Measurements from ENCODE around the gene PCDHGB5. TPM values are rescaled to one million over a fixed set of nuclear protein-coding genes. Genes with fewer than 3 reads are reported as not detected.
A peak's percentile ranks its signal among the peaks of the same experiment; 100 is the strongest.

Gene PCDHGB5
- total and polyA plus RNA-seq, 2 donors (not counting 3 experiments of a cell fraction or from before 2014, with no cell fraction given) = 10.1 to 14.4 TPM

DNA sequence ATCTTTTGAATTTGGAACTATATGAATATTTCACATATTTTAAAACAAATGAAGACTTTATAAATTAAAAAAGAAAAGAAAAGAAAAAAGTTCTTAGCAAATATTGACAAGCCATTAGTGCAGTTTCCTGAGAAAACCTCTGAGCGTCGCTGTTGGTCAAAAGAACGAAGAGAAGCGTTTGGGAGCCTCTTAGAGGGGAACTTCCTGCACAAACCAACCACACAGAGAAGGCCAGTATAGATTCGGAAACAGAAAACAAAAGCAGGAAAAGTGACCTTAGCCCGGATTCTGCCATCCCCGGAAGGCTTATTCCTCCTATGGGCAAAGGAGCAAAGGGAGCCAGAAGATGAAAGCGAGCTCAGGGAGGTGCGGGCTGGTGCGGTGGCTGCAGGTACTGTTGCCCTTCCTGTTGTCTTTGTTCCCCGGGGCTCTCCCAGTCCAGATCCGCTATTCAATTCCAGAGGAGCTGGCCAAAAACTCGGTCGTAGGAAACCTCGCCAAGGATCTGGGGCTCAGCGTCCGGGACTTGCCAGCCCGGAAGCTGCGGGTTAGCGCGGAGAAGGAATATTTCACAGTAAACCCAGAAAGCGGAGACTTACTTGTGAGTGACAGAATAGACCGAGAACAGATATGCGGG, 37.8 kb upstream of the PCDHGB5 start, which contains the start of gene PCDHGB2:
Gene PCDHGB2 (plus strand): TSS at position 205 of the 637 bp plus-strand sequence. CDS start 142 bp downstream, at position 347.
- Histone ChIP-seq H3K4me1 (ENCODE audit: control insufficient read depth, extremely low read depth, insufficient read depth, low read length) (no peaks in the 10 kb centered on the region), H3K27ac (ENCODE audit: insufficient read depth, low read depth, low read length) (no peak within 1 kb of the TSS), H3K36me3 (ENCODE audit: control insufficient read depth in 2 of 2, extremely low read depth in 1 of 2, insufficient read depth in 2 of 2, low read length in 2 of 2) (no peaks in the 10 kb centered on the region), H3K27me3 (ENCODE audit: control insufficient read depth in 2 of 2, insufficient read depth in 2 of 2, low read length in 2 of 2) (peaks cover 43 to 66% of the 10 kb centered on the region in 2 experiments), H3K9me3 (replicated peaks; ENCODE audit: control insufficient read depth, insufficient read depth, low read length) (no peaks in the 10 kb centered on the region), H3K9ac (replicated peaks; ENCODE audit: extremely low read depth, insufficient read depth, low read length) (no peak within 1 kb of the TSS), H3K4me3 (replicated peaks in 1 of 3; ENCODE audit: insufficient read depth in 1 of 3, low read depth in 1 of 3, low read length in 3 of 3) (no peak within 1 kb of the TSS), H2AFZ (ENCODE audit: low read depth, low read length) (peak within 1 kb of the TSS; percentile 12), H4K20me1 (replicated peaks; ENCODE audit: control insufficient read depth, extremely low read depth, insufficient read depth, low read length) (no peaks in the 10 kb centered on the region), H3K79me2 (ENCODE audit: control insufficient read depth, insufficient read depth, low read length) (no peaks in the 10 kb centered on the region), H3K4me2 (ENCODE audit: insufficient read depth, low read length) (no peak within 1 kb of the TSS), H3K9me1 (replicated peaks; ENCODE audit: control insufficient read depth, extremely low read depth, insufficient read depth, low read length) (no peaks in the 10 kb centered on the region)
- ChIA-PET POLR2A (no interaction called here), CTCF (interaction anchor here (0.6 to 1.3 kb wide), 9 partner anchors 10 to 204 kb away, joined by 3 to 5 read pairs (median 3); partner anchors contain the start of genes PCDHGA11, PCDHGA12 and PCDHGB1)
- intact Hi-C loops (cut with micrococcal nuclease) (no loop called here), dilution Hi-C loops (cut with MboI; ENCODE audit: extremely low pct_ligation_motif_present, low sequenced_read_pairs) (no loop called here)
- peak; percentile 16 for DNase-seq (ENCODE audit: low read depth, low spot score)
- TSS peak; percentile 13 for BruUV-seq (replicated peaks)
- TF ChIP-seq POLR2A (IDR thresholded peaks at IDR 0.05; ENCODE audit: low read depth, low read length) (no peak), EZH2 (IDR thresholded peaks at IDR 0.05; ENCODE audit: borderline replicate concordance, low read depth, low read length, severe bottlenecking) (peak; percentile 28), POLR2AphosphoS5 (IDR thresholded peaks at IDR 0.05; ENCODE audit: insufficient read depth, low read depth, low read length) (no peak), MYC (IDR thresholded peaks at IDR 0.05; ENCODE audit: low read depth, low read length) (no peak)
- TF ChIP-seq, protein P1, sequence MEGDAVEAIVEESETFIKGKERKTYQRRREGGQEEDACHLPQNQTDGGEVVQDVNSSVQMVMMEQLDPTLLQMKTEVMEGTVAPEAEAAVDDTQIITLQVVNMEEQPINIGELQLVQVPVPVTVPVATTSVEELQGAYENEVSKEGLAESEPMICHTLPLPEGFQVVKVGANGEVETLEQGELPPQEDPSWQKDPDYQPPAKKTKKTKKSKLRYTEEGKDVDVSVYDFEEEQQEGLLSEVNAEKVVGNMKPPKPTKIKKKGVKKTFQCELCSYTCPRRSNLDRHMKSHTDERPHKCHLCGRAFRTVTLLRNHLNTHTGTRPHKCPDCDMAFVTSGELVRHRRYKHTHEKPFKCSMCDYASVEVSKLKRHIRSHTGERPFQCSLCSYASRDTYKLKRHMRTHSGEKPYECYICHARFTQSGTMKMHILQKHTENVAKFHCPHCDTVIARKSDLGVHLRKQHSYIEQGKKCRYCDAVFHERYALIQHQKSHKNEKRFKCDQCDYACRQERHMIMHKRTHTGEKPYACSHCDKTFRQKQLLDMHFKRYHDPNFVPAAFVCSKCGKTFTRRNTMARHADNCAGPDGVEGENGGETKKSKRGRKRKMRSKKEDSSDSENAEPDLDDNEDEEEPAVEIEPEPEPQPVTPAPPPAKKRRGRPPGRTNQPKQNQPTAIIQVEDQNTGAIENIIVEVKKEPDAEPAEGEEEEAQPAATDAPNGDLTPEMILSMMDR (IDR thresholded peaks at IDR 0.05; ENCODE audit: extremely low read depth in 1 of 2, insufficient read depth in 1 of 2, low read depth in 1 of 2, low read length in 2 of 2) = peak; percentile 18 to 32
- peak; percentile 24 for FAIRE-seq
